ENCODE results near the gene CPTP.
"Not testable (repeated sequence)": the region's sequence is repeated elsewhere in the genome, so short reads cannot be mapped to it uniquely, and the experiment has no call there.

CPTP gene

DNA sequence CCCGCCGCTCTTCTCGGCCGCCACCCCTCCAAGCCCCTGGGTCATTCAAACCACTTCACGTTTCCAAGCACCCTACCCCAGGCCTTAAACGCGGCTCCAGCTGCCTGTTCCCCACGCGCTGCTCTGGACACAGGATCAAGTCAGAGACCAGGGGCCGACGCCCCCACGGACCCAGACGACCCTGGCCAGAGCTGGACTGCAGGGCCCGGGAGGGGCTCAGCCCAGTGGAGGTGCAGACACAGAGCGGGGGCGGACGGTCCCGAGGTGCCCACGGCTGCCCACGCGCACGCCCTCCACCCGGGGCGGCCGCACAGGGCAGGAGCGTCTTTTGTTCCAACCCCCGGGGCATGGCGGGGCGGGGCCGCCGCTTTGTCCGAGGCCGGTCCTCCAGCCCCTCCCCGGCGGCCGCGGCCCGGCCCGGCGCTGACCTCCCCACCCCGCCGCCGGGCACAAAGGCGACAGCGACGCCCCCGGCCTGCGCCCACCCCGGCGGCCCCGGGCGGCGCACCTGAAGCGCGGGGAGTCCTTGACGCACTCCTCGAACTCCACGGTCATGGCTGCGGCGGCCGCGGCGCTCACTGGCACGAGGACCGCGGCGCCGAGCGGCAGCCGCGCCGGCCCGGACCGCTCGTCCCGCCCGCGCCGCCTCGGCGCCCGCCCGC, 17.2 kb upstream of the CPTP start:
- peak; percentile 27 to 74 (median 44) for DNase-seq

DNA sequence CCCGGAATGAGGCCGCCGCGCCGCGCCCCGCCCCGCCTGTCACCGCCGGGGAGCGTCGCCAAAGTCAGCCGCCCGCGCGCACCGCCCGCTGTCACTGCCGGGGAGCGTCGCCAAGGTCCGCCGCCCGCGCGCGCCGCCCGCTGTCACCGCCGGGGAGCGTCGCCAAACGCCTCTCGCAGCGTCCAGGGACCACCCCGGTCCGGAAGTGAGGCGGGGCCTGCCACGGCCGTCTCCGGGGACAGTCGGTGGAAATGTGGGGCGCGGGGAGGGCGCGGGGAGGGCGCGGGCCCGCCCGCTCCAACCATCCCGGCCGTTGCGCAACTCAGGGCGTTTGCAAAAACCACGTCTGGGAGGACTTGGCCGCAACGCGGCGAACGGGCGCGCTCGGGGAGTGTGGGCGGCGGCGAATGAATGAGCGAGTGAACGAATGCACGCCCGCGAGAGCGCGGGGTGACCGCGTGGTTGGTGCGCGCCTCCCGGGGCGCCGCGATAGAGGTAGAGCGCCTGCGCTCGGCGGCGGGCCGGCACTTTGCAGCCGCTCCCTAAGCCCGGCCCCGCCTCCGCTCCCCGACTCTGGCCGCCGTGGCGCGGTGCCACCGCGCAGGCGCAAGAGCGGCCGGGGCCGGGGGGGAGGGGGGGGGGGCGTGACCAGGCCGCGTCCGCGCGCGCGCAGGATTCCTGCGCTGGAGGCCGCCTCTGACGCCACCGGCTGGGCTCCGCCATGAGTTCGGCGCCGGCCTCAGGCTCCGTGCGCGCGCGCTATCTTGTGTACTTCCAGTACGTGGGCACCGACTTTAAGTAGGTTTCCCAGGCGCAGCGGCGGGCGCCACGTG, 16.5 kb upstream of the CPTP start, which contains the start of the genes ACAP3 and PUSL1:
TSS of gene ACAP3 (minus strand) at position 8 of the 833 bp plus-strand sequence. CDS start 115 bp downstream, outside the sequence.
TSS of gene PUSL1 (plus strand) at position 675 of the 833 bp plus-strand sequence. CDS start at position 722, 47 bp downstream.
- peak; percentile 93 to 98 (median 97) for DNase-seq

DNA sequence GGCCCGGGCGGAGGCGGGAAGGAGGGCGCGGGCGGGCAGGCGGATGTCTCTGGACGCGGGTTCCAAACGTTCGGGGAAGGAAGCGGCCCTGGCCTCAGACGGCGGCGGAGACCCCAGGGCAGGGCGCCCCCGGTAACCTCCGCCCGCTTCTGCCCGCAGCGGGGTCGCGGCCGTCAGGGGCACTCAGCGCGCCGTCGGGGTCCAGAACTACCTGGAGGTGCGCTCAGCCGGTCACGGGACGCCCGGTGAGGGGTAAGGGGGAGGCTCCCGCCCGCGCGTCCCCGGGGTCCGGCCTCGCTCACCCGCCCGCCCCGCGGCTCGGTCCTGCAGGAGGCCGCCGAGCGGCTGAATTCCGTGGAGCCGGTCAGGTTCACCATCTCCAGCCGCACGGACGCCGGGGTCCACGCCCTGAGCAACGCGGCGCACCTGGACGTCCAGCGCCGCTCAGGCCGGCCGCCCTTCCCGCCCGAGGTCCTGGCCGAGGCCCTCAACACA, 15.8 kb upstream of the CPTP start:
- DNase-seq, result peak in 1 of 3 donors; percentile 38

DNA sequence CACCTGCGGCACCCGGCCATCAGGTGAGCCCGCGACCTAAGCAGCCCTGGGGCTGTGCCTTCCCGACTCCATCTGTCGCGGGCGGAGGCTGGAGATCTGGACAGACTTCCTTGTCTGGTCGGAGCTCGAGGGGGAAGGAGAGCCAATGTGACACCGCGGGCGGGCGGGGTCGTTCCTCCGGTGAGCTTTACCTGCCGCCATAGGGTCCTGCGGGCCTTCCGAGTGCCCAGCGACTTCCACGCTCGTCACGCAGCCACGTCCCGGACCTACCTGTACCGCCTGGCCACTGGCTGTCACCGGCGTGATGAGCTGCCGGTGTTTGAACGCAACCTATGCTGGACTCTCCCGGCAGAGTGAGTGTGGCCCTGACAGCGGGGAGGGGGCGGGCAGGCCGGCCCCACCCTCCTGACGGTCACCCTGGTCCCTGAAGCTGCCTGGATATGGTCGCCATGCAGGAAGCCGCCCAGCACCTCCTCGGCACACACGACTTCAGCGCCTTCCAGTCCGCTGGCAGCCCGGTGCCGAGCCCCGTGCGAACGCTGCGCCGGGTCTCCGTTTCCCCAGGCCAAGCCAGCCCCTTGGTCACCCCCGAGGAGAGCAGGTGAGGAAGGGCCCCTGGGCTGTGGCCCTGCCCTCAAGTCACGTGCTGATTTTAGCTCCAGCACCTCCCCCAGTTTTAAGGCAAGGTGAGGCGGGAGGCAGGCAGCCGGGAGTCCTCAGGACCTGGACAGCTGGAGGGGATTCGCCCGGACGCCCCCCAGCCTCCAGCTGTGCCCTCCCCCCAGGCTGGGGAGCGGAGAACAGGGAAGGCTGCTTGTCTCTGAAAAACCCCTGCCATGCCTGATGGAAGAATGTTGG, 15.1 kb upstream of the CPTP start:
- DNase-seq, result peak in 2 of 3 donors; percentile 28 to 38

DNA sequence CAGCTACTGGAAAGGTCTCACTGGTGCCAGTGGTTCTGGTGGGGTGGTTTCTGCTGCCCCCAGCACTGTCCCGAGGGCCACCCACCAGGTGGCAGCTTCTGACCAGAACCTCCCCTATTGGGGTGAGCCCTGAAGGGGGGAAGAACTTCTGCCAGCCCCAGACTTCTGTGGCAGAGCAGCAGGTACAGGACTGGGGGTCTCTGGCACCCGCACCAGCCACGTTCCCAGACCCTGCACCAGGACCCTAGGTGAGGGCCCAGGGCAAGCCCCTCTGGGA, 14.6 kb upstream of the CPTP start:
- DNase-seq, result no peak

DNA sequence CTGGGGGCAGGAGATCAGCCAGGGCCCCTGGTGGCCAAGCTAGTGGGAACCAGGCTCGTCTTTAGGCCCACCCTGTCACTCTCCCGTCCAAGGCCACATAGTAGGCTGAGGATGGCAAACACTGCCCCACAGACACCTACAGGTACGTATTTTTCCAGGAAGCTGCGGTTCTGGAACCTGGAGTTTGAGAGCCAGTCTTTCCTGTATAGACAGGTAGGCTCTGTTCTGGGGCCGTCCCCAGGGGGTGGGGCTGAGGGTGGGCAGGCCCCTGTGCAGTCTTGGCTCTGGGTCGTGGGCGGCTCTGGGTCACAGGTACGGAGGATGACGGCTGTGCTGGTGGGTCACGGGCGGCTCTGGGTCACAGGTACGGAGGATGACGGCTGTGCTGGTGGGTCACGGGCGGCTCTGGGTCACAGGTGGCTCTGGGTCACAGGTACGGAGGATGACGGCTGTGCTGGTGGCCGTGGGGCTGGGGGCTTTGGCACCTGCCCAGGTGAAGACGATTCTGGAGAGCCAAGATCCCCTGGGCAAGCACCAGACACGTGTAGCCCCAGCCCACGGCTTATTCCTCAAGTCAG, 14.0 kb upstream of the CPTP start:
- no peak for DNase-seq

DNA sequence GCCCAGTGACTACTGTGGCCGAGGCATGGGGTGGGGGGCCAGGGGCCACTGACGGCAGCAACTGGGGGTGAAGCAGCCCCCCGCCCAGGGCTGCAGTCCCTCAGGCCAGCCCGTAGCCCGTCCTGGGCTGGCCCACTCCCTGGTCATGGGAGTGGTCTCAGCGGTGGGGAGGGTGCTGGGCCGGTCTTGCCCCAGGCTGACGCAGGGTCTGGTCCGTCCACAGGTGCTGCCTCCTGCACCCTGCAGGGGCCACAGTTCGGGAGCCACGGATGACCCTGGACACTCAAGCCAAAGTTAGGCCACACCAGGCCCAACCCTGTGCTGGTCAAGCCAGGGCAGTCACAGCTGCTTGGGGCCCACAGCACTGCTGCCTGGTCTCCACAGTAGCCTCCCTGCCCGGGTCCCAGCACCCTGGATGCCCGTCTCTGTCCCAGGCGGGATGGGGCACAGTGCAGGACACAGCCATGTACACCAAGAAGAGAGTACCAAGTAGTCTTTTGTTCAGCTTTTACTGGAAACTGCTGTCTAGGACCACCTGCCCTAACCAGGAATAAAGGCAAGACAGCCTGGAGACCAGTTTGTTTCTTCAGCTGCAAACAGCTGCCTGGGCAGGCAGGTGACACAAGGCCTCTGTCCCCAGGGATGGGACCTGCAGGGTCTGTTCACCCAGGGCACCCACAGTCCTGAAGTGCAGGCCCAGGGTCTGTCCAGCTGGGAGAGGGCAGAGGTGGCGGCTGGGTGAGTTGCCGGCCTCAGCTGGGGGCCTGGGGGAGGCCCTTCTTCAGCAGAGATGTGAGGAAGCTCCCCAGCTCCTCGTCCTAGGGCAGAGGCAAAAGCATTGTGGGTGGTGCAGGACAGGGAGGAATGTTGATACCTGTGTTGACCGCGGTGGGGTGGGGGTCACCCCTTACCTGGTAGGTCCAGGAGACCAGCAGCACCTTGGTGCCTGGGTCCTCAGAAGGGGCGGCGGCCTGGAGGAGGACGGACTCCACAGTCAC, 13.2 kb upstream of the CPTP start:
- DNase-seq, result no peak

DNA sequence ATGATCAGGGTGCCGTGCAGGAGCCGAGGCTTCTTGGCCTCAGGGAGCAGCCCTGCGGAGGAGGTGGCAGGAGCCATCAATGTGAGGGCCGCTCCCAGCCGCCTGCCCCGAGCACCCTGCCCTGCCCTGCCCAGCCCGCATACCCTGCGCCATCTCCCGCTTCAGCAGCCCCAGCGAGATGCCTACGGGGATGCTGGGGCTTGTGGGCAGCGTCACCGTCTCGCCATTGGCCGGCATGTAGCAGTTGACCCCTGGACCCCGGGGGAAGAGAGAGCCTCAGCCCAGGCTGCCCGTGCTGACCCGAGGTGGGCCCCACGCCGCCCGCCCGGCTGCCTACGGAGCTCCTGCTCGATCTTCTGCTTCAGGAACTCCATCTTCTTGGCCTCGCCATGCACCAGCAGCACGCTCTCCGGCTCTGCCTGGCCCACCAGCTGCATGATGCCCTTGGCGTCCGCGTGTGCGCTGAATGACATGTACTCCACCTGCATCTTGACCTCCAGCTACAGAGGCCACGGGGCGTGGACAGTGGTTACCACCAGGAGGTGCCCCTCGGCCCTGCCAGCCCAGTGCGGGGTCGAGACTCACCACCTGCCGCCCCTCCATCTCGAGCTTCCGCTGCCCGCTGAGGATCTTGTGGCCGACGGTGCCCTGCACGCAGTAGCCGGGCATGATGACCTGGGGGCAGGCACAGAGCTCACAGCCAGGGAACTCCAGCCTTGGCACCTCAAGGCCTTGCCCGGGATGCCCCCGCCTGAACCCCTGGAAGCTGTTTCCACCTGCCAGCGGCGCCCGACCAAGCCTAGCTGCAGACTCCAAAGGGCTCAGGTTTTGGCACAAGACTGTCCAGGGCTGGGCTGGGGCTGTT, 11.9 kb upstream of the CPTP start:
- DNase-seq, result no peak

DNA sequence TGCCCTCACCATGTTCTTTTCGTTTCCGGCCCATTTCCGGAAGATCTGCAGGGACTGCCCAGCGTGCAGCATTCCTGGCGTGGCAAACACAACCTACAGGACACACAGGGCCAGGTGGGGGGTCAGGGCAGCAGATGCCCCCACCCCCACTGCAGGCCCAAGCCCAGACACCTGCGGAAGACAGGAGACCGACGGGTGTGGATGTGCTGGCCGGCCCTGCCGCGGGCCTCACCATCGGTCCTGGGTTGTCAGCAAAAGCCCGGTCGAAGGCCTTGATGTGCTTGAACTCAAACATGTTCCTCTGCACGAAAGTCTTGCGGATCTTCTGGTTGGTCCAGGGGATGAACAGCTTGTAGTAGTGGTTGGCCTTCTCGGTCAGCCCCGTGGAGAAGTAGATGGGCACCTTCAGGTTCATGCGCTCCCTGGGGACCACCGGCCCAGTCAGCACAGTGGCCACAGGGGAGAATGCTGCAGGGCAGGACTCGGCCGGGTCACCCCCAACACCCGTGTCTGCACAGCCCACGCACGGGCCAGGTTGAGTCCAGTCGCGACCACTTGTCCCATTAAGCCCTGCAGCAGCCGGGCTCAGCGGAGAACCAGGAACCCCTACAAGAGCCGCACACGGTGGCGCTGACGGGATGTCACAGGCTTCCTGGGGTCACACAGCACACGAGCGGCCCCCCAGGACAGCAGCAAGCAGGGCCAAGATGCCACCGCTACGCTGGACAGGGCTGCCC, 10.9 kb upstream of the CPTP start:
- no peak for DNase-seq

DNA sequence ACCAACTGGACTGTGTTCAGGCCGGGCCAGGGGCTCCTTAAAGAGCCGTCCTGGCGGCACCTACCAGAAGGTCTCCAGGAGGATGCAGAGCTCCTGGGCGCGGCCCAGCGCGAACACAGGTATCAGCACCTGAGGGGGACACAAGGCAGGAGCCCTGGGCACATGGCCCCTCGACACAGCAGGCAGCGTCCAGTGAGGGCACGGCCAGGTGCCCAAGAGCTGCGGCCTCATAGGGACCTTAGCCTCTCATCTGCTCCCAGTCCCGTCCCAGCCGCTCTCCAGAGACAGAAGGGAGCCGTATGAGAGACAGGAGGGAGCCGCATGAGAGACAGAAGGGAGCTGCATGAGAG, 10.4 kb upstream of the CPTP start:
- no peak for DNase-seq

DNA sequence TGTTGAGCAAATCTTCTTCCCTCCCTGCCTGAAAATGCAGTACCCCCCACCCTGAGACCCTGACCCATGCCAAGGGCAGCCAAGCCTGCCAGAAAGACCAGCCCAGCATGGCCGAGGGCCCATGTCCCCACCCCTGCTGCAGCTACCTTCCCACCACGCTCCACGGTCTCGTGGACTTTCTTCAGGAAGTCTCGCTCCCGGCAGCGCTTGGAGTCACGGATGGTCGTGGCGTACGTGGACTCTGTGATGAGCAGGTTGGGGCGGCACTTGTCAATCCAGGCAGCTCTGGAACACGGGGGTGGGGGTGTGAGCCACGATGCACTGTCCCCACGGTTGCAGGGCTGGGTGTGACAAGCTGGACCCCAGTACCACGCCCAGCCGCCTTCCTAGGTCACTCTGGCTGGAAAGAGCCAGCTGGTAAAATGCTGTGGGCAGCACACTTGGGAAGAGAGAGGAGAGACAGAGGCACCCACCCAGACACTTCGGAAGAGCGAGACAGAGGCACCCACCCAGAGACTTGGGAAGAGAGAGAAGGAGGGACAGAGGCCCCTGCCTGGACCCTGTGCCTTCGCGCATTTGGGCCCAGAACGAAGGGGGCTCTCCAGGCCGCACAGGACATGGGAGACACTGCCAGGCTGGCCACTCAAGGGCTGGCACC, 9.8 kb upstream of the CPTP start:
- DNase-seq, result no peak

DNA sequence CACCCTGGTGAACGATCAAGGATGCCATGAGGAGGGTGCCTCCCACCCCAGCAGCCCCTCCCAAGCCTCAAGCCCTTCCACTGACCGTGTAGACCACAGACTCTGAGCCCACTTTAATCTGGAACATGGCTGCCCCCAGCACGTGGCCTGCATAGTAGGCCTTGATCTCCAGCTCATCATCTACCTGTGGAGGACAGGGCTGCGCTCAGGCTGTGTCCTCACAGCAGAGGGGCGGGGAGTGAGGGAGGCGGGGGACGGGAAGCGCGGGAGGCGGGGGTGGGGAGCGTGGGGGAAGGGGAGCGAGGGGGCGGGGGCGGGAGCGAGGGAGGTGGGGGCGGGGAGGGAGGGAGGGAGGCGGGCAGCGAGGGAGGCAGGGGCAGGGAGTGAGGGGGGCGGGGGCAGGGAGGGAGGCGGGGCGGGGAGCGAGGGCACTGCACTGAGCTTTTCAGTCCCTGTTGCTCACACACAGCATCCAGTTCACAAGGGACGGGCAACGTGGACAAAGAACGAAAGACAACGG, 9.1 kb upstream of the CPTP start:
- DNase-seq, result no peak

DNA sequence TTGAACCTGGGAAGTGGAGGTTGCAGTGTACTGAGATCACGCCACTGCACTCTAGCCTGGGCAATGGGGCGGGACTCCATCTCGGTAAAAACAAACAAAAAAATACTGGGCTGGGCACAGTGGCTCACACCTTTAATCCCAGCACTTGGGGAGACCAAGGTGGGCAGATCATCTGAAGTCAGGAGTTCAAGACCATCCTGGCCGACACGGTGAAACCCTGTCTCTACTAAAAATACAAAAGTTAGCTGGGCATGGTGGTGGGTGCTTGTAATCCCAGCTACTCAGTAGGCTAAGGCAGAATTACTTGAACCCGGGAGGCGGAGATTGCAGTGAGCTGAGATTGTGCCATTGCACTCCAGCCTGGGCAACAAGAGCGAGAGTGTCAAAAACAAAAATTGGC, 8.4 kb upstream of the CPTP start:
- DNase-seq, result not testable (repeated sequence)

DNA sequence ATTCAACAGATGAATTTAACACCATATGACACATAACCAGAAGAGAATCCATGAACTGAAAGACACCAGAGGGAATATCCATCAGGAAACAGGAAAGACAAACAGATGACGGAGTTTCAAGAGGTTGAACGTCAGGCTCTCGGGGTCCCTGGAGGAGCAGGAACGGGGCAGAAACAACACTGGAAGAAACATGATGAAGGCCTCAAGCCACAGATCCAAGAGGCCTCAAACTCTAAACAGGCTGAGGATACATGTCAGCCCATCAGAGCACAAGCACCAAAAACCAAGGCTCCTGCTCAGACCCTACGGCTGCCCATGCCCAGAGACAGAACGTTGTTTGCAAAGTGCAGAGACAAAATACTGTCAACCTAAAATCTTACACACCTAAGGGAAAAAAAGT, 7.2 kb upstream of the CPTP start:
- DNase-seq, result no peak

DNA sequence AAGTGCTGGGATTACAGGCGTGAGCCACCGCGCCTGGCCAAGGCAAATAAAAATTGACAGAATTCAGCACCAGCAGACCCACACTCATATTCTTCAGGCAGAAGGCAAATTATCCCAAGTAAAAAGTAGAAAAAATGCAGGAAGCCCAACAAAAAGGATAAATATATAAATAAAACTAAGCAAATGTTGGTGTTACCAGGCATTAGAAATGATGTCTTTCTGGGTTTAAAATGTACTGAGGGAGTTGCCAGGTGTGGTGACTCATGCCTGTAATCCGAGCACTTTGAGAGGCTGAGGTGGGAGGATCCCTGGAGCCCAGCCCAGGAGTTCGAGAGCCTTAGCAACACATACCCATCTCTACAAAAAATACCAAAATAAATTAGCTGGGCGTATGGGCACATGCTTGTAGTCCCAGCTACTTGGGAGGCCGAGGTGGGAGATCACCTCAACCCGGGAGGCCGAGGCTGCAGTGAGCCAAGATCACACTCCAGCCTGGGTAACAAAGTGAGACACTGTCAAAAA, 6.4 kb upstream of the CPTP start:
- no peak for DNase-seq

DNA sequence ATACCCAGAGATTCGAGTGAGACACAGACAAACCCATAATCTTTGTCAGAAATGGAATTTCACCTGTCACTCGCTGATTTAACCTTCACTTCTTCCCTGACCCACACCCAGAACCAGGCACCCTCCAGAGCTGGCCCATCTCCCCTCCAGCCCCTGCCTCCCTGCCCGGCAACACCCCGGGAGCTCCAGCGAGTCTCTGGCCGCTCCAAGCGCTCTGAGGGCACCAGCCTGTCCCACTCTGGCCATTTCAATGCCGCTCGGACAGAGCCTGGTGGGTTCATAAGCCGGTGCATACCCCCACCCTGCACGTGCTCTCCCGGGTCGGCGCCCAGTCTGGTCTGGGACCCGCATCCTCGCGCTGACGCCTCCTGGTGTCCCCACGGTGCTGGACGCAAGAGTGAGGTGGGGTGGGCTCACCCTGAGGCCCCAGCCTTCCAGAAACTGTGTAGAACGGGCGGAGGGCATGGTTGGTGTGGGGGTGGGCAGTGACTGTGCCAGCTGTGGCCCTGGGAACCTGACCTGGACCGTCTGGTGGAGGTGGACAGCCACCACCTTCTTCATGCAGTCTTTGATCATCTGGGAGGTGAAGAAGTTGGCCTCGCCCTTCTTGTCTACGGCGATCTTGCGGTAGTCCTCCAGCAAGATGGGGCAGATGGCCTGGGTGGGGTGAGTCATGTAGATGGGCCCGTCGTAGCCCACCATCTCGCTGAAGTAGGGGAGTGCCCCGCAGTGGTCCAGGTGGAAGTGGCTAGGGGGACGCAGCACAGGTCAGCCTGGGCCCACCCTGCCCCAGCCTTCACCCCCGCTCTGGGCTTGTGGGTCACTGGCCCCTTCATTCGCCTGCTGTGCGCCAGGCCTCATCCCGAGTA, 5.6 kb upstream of the CPTP start:
- DNase-seq, result no peak

DNA sequence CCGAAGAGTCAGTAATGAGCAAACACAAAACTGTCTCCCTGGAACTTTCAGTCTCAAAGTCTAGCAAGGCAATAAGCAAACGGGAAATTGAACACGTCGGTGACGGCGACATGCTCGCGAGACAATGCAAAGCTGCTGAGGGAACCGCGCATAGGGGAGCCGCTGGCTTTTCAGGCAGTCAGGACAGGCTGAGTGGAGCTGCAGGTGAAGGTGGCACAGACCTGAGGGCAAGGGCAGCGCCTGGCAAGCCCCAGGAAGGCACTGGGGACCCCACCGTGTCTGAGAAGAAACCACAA, 5.0 kb upstream of the CPTP start:
- DNase-seq, result no peak
